Amygdala (tissue), 56 donors: ENCODE results near the gene CTAGE9.

Experiments
- DNase-seq, 56 donors: peaks; one replicate each; lab custom pipeline; 2025; lab: John Stamatoyannopoulos, UW

CTAGE9 gene

DNA sequence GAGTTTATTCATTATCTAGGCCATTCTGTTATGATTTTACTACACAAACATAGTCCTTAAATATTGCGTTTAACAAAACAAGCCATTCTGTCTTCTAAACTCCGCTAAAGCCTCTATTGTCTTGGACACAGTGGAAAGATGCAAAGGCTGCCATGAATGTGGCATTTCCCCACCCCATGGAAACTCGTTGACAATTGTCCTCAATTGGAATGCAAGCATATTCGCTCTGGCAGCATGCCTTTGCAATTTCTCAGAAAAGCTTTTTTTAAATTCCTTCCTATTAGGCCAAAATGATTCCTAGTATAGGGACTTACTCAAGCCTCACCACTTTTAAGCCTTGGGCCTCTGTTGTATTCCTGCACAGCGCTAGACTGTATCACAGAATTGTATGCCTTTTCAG lies 32.4 kb downstream of the CTAGE9 start:
- DNase-seq = no peak

DNA sequence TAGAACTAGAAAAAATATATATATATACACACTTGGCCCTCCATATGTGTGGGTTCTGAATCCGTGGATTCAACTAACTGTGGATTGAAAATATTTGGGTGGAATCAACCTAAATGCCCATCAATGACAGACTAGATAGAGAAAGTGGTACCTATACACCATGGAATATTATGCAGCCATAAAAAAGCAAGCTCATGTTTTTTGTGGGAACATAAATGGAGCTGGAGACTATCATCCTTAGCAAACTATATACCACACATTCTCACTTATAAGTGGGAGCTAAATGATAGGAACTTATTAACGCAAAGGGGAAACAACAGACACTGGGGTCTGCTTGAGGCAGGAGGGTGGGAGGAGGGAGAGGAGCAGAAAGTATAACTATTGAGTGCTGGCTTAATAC lies 37.6 kb downstream of the CTAGE9 start:
- no peak for DNase-seq

DNA sequence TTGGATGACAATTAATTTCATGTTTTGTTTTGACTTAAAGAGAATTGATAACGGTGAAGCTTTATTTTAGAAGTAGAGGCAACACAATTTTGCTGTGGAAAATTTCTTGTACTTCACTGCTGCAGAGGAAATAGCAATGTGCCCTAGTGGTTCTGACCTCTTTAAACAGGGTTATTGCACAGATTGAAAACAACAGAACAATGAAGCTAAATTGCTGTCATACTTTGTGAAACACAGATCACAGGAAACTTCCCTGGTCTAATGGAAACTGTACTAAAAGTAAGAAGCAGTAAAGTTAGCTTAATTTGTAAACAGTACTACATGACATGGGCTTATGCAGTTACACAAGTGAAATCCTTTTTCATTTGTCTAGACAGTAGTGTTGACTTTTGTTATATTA lies 40.9 kb downstream of the CTAGE9 start:
- no peak for DNase-seq

DNA sequence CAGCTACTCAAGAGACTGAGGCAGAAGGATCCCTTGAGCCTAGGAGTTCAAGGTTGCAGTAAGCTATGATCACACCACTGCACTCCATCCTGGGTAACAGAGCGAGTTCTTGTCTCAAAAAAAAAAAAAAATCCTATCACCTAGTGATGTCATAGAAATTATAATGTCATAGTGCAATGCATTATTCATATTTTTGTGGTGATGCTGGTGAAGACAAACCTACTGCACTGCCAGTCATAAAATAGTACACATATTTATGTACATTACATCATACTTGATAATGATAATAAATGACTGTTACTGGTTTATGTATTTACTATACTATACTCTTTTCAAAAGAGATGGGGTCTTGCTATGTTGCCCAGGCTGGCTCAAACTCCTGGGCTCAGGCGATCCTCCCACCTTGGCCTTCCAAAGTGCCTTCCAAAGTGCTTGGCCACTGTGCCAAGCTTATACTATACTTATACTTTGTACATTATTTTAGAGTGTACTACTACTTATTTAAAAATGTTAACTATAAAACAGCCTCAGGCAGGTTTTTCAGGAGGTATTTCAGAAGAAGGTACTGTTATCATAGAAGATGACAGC lies 47.1 kb downstream of the CTAGE9 start:
- DNase-seq = no peak

DNA sequence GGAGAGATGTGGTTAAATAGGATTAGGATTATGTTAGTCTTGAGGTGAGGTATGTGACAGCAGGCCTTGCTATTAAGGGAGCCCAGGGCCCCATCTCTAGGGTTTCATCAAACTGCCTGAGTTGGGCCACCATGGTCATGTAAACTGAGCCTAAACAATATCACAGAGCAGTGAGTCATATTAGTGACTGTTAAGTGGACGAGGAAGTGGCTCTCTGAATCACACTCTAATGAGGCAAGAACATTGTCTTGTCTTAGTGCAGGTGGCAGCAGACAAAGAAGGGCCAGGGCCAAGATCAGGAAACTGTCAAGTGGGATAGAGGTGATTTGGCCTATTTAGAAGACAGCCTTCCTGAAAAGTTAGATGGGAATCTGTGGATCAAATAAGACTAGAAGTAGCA lies 50.6 kb downstream of the CTAGE9 start:
- DNase-seq = no peak
